GM12878 (cell line): ENCODE results near the gene SLC19A1. TPM values are rescaled to one million over a fixed set of nuclear protein-coding genes. Genes with fewer than 3 reads are reported as not detected.

Experiments
- ATAC-seq: fragments of 200-7000 bp; cut with Tn5 transposase; 3 replicates; pipeline ENCODE4 v1.9.1; 2020; ENCODE audit warnings: mild to moderate bottlenecking, moderate library complexity
- BruUV-seq: library from RNA; stranded (reverse); fragments of 400-500 nt; replicated peaks from 2 replicates; lab custom pipeline; 2021; lab: Mats Ljungman, UMichigan
- CTCF ChIA-PET: fragments of 300-600 bp; sonication (Branson Sonifier 250); formaldehyde crosslinking; extraction: SDS; loops from one replicate; lab custom pipeline; 2021; ENCODE audit warnings: inconsistent platforms; lab: Yijun Ruan, JAX
- POLR2A ChIA-PET: fragments of 350-600 bp; formaldehyde crosslinking; extraction: SDS; loops from one replicate; lab custom pipeline; 2021; ENCODE audit warnings: inconsistent platforms; lab: Charles Lee
- RAD21 ChIA-PET: fragments of 300-600 bp; sonication (Branson Sonifier 250); formaldehyde crosslinking; loops from one replicate; lab custom pipeline; 2023; ENCODE audit warnings: antibody characterized with exemption; ENCODE audit not compliant: unreplicated experiment; lab: Charles Lee
- SMC1A ChIA-PET: fragments of 300-600 bp; sonication (Branson Sonifier 250); formaldehyde crosslinking; loops from one replicate; lab custom pipeline; 2023; ENCODE audit not compliant: unreplicated experiment, uncharacterized antibody; lab: Charles Lee
- DNase-seq: peaks from one replicate; pipeline ENCODE4 v3.0.0-alpha.2; 2011; ENCODE audit warnings: low read depth, low spot score
- FAIRE-seq: peaks from 3 replicates; lab custom pipeline; 2011; peaks lifted over from hg19 to GRCh38; lab: Jason Lieb, UNC
- H2AFZ ChIP-seq: 2 replicates; pipeline ENCODE4 v1.6.0; 2011; ENCODE audit warnings: low read depth, low read length, control low read depth; ENCODE audit not compliant: control insufficient read depth
- H3K27ac ChIP-seq: 2 replicates; pipeline ENCODE4 v1.5.1; 2011; ENCODE audit warnings: control low read depth; ENCODE audit not compliant: control insufficient read depth, insufficient read depth
- H3K27me3 ChIP-seq, 2 experiments: replicated peaks in 1 of 2; 2 replicates each; pipeline versions ENCODE4 v1.6.0 to v1.6.1; 2011; ENCODE audit warnings: low read length in 1 of 2; ENCODE audit not compliant: control insufficient read depth in 2 of 2, insufficient read depth in 2 of 2
- H3K36me3 ChIP-seq, 2 experiments: 2 replicates each; pipeline ENCODE4 v1.5.1; 2011; ENCODE audit warnings: low read length in 1 of 2; ENCODE audit not compliant: control insufficient read depth in 2 of 2, insufficient read depth in 2 of 2
- H3K4me1 ChIP-seq: 2 replicates; pipeline ENCODE4 v1.6.1; 2011; ENCODE audit warnings: mild to moderate bottlenecking, low read length, moderate library complexity, mixed read lengths; ENCODE audit not compliant: control insufficient read depth, insufficient read depth
- H3K4me2 ChIP-seq: 2 replicates; pipeline ENCODE4 v1.6.0; 2011; ENCODE audit warnings: control low read depth; ENCODE audit not compliant: control insufficient read depth, insufficient read depth
- H3K4me3 ChIP-seq: fragments of 200-600 bp; sonication (generic); 2 replicates; pipeline ENCODE4 v1.5.1; 2016
- H3K79me2 ChIP-seq: 2 replicates; pipeline ENCODE4 v1.6.0; 2011; ENCODE audit warnings: low read length; ENCODE audit not compliant: control insufficient read depth, insufficient read depth
- H3K9ac ChIP-seq: 2 replicates; pipeline ENCODE4 v1.8.0; 2011; ENCODE audit warnings: low read length, control low read depth, mixed read lengths; ENCODE audit not compliant: control insufficient read depth, insufficient read depth
- H3K9me3 ChIP-seq: replicated peaks from 3 replicates; pipeline ENCODE4 v1.5.1; 2011; ENCODE audit warnings: mild to moderate bottlenecking, low read length; ENCODE audit not compliant: control insufficient read depth, insufficient read depth
- H4K20me1 ChIP-seq: 2 replicates; pipeline ENCODE4 v1.6.0; 2011; ENCODE audit not compliant: control insufficient read depth, insufficient read depth
- ATF7 ChIP-seq: fragments of 450-650 bp; IDR thresholded peaks from 2 replicates; pipeline ENCODE4 v1.6.1; 2016; ENCODE audit warnings: low read depth, mild to moderate bottlenecking
- CHD4 ChIP-seq: fragments of 200-600 bp; sonication (generic); IDR thresholded peaks from 2 replicates; pipeline ENCODE4 v1.6.1; 2016; ENCODE audit warnings: mild to moderate bottlenecking
- CREB1 ChIP-seq: IDR thresholded peaks from 2 replicates; pipeline ENCODE4 v1.6.1; 2012; ENCODE audit warnings: low read depth, mild to moderate bottlenecking, inconsistent platforms
- EP300 ChIP-seq, 2 experiments: fragments of 150-350 bp in 1 of 2; IDR thresholded peaks; 2 replicates each; pipeline ENCODE4 v1.6.1; 2011 to 2012; ENCODE audit warnings: low read depth in 2 of 2, low read length in 2 of 2, borderline replicate concordance in 1 of 2, improper control_type of control experiment in 1 of 2, inconsistent platforms in 1 of 2; ENCODE audit not compliant: control insufficient read depth in 1 of 2
- EZH2 ChIP-seq: IDR thresholded peaks from 2 replicates; pipeline ENCODE4 v1.6.1; 2012; ENCODE audit warnings: low read depth, mild to moderate bottlenecking, control low read depth, inconsistent platforms, low read length, borderline replicate concordance; ENCODE audit not compliant: control insufficient read depth
- HDAC6 ChIP-seq: fragments of 200-600 bp; sonication (generic); IDR thresholded peaks from one replicate; pipeline ENCODE4 v1.8.0; 2017; ENCODE audit warnings: antibody characterized with exemption; ENCODE audit not compliant: unreplicated experiment
- MAX ChIP-seq: IDR thresholded peaks from 2 replicates; pipeline ENCODE4 v1.6.1; 2012; ENCODE audit warnings: low read depth, low read length, improper control_type of control experiment
- MXI1 ChIP-seq: fragments of 150-350 bp; IDR thresholded peaks from 2 replicates; pipeline ENCODE4 v1.6.1; 2011; ENCODE audit warnings: low read depth, mild to moderate bottlenecking, inconsistent platforms, low read length, improper control_type of control experiment
- NBN ChIP-seq: fragments of 450-650 bp; IDR thresholded peaks from 2 replicates; pipeline ENCODE4 v1.6.1; 2016
- NR2C1 ChIP-seq: fragments of 450-650 bp; IDR thresholded peaks from 2 replicates; pipeline ENCODE4 v1.6.1; 2017; ENCODE audit warnings: antibody characterized with exemption, mild to moderate bottlenecking, moderate library complexity
- RCOR1 ChIP-seq: conservative IDR thresholded peaks from 2 replicates; pipeline ENCODE4 v1.6.1; 2012; ENCODE audit warnings: low read depth, low read length, improper control_type of control experiment
- SMARCA5 ChIP-seq: fragments of 450-650 bp; IDR thresholded peaks from 2 replicates; pipeline ENCODE4 v1.6.1; 2017; ENCODE audit warnings: mild to moderate bottlenecking
- SPI1 ChIP-seq: IDR thresholded peaks from 2 replicates; pipeline ENCODE4 v1.6.1; 2011; ENCODE audit warnings: low read depth, mild to moderate bottlenecking, low read length, moderate library complexity, borderline replicate concordance; ENCODE audit not compliant: insufficient read depth
- SUZ12 ChIP-seq: fragments of 200-600 bp; sonication (generic); IDR thresholded peaks from one replicate; pipeline ENCODE4 v1.6.1; 2018; ENCODE audit warnings: antibody characterized with exemption, mild to moderate bottlenecking; ENCODE audit not compliant: unreplicated experiment
- WGBS: methylation state at CpG from one replicate; pipeline ENCODE4 v1.1.6; 2016; ENCODE audit warnings: low lambda C conversion rate; ENCODE audit not compliant: insufficient replicate concordance, insufficient coverage; ENCODE audit errors: missing lambda C conversion rate; 5-methylcytosine and 5-hydroxymethylcytosine counted together
- in situ Hi-C: fragments of 300-500 bp; cut with MboI; formaldehyde crosslinking; loops from 9 replicates; pipeline ENCODE4 v1.14.3; 2018; ENCODE audit warnings: mixed read lengths
- intact Hi-C: fragments of 100-400 bp; cut with micrococcal nuclease; formaldehyde crosslinking; loops from one replicate; pipeline ENCODE4 v1.14.2; 2022; ENCODE audit not compliant: unreplicated experiment
- polyA plus RNA-seq, 11 experiments: library from polyadenylated mRNA; depleted of rRNA in 4 of 11; unstranded in 6 of 11; stranded (reverse) in 5 of 11; fragments of >200 nt; fragmentation: Nextera tagmentation in 4 of 11; fragmentation: Illumina TruSeq in 1 of 11; extraction: Ambion mirVana in 4 of 11; extraction: Trizol in 1 of 11; gene quantifications; 1 replicate in 1 of 11; 2 replicates in 10 of 11; pipeline versions ENCODE4 v1.2.1 to v1.2.3, GENCODE V29; 2011 to 2016; ENCODE audit warnings: inconsistent platforms in 2 of 11, missing spikeins in 2 of 11, low read depth in 1 of 11
- total RNA-seq, 4 experiments: library from RNA; depleted of rRNA in 3 of 4; stranded (reverse); fragments of >200 nt in 3 of 4; fragmentation: Illumina TruSeq in 1 of 4; extraction: Trizol in 1 of 4; gene quantifications; 2 replicates each; pipeline versions ENCODE4 v1.2.1 to v1.2.3, GENCODE V29; 2013 to 2021
- TF ChIP-seq, protein P1 (sequence below): fragments of 450-650 bp; conservative IDR thresholded peaks from 2 replicates; pipeline ENCODE4 v1.6.1; 2017; ENCODE audit warnings: mild to moderate bottlenecking, moderate library complexity
- TF ChIP-seq, protein P2 (sequence below): fragments of 450-650 bp; IDR thresholded peaks from 2 replicates; pipeline ENCODE4 v1.6.1; 2016; ENCODE audit warnings: mild to moderate bottlenecking
- TF ChIP-seq, protein P3 (sequence below): fragments of 450-650 bp; IDR thresholded peaks from 2 replicates; pipeline ENCODE4 v1.6.1; 2017; ENCODE audit warnings: low read depth, mild to moderate bottlenecking, moderate library complexity

The SLC19A1 gene
- total and polyA plus RNA-seq, 10 of the 15 experiments (the other 5 are each of a cell fraction or from before 2014, with no cell fraction given) = 0.42 to 49.7 (median 12.2) TPM

GRCh38 chr21:45591619-45592207, 49.5 kb upstream of the SLC19A1 start:
- Histone ChIP-seq H3K4me3 (no peak overlapping the region), H3K9ac (no peak overlapping the region), H3K27me3 (no peaks in the 10 kb centered on the region), H3K9me3 (peaks cover 2% of the 10 kb centered on the region; the same call in 2 of the 3 replicates), H3K79me2 (peaks cover 14% of the 10 kb centered on the region), H3K4me2 (peak overlapping the region; percentile 73), H3K27ac (peak overlapping the region; percentile 46; the same call in 1 of the 2 replicates), H3K4me1 (peaks cover 20% of the 10 kb centered on the region), H2AFZ (peak overlapping the region; percentile 9), H3K36me3 (no peaks in the 10 kb centered on the region; a peak in 1 of 4 replicates), H4K20me1 (no peaks in the 10 kb centered on the region)
- ChIA-PET CTCF (interaction anchor here (0.6 to 1.7 kb wide), 5 partner anchors 24 to 226 kb away, joined by 3 to 28 read pairs (median 3); no protein-coding TSS in a partner anchor), POLR2A (interaction anchor here (0.6 to 1.5 kb wide), 4 partner anchors 26 to 49 kb away, joined by 3 to 15 read pairs (median 3); no protein-coding TSS in a partner anchor), SMC1A (interaction anchor here (1.0 to 1.5 kb wide), 9 partner anchors 16 to 64 kb away, joined by 3 to 22 read pairs (median 4); no protein-coding TSS in a partner anchor), RAD21 (interaction anchor here (0.6 to 2.4 kb wide), 13 partner anchors 8 to 144 kb away, joined by 3 to 25 read pairs (median 3); no protein-coding TSS in a partner anchor)
- ATAC-seq (no peak), DNase-seq (no peak), FAIRE-seq (peak; percentile 70)
- intact Hi-C loops (loop anchor here (1.0 to 5.0 kb wide), 3 partner anchors 35 to 304 kb away; partner anchors contain the start of gene POFUT2), in situ Hi-C loops (no loop called here)
- WGBS = 61% methylated on average over 9 of the region's 9 CpGs
- BruUV-seq = TSS peak; percentile 70
- no peak for TF ChIP-seq CREB1
- no peak for TF ChIP-seq ATF7
- TF ChIP-seq, protein P1, sequence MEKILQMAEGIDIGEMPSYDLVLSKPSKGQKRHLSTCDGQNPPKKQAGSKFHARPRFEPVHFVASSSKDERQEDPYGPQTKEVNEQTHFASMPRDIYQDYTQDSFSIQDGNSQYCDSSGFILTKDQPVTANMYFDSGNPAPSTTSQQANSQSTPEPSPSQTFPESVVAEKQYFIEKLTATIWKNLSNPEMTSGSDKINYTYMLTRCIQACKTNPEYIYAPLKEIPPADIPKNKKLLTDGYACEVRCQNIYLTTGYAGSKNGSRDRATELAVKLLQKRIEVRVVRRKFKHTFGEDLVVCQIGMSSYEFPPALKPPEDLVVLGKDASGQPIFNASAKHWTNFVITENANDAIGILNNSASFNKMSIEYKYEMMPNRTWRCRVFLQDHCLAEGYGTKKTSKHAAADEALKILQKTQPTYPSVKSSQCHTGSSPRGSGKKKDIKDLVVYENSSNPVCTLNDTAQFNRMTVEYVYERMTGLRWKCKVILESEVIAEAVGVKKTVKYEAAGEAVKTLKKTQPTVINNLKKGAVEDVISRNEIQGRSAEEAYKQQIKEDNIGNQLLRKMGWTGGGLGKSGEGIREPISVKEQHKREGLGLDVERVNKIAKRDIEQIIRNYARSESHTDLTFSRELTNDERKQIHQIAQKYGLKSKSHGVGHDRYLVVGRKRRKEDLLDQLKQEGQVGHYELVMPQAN = 0 out of 2 replicates have a peak, but pooled peaks have one; percentile 11
- peak; percentile 53; the same call in 1 of the 2 replicates for TF ChIP-seq CHD4
- TF ChIP-seq EP300 (IDR thresholded peaks at IDR 0.05; ENCODE audit: borderline replicate concordance in 1 of 2, control insufficient read depth in 1 of 2, low read depth in 2 of 2, low read length in 2 of 2) = peak in 1 of 2 experiments; percentile 20; a peak in 1 of 4 replicates
- no peak for TF ChIP-seq HDAC6
- TF ChIP-seq NR2C1 = no peak
- 0 out of 2 replicates have a peak, but pooled peaks have one; percentile 4 for TF ChIP-seq MAX
- TF ChIP-seq SUZ12 = no peak
- TF ChIP-seq, protein P2, sequence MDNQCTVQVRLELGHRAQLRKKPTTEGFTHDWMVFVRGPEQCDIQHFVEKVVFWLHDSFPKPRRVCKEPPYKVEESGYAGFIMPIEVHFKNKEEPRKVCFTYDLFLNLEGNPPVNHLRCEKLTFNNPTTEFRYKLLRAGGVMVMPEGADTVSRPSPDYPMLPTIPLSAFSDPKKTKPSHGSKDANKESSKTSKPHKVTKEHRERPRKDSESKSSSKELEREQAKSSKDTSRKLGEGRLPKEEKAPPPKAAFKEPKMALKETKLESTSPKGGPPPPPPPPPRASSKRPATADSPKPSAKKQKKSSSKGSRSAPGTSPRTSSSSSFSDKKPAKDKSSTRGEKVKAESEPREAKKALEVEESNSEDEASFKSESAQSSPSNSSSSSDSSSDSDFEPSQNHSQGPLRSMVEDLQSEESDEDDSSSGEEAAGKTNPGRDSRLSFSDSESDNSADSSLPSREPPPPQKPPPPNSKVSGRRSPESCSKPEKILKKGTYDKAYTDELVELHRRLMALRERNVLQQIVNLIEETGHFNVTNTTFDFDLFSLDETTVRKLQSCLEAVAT = peak; percentile 91
- TF ChIP-seq SMARCA5 = 0 out of 2 replicates have a peak, but pooled peaks have one; percentile 68
- peak; percentile 93 for TF ChIP-seq NBN
- TF ChIP-seq, protein P3, sequence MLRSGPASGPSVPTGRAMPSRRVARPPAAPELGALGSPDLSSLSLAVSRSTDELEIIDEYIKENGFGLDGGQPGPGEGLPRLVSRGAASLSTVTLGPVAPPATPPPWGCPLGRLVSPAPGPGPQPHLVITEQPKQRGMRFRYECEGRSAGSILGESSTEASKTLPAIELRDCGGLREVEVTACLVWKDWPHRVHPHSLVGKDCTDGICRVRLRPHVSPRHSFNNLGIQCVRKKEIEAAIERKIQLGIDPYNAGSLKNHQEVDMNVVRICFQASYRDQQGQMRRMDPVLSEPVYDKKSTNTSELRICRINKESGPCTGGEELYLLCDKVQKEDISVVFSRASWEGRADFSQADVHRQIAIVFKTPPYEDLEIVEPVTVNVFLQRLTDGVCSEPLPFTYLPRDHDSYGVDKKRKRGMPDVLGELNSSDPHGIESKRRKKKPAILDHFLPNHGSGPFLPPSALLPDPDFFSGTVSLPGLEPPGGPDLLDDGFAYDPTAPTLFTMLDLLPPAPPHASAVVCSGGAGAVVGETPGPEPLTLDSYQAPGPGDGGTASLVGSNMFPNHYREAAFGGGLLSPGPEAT = peak; percentile 72
- 0 out of 2 replicates have a peak, but pooled peaks have one; percentile 5 for TF ChIP-seq RCOR1
- no peak for TF ChIP-seq EZH2
- peak; percentile 68; the same call in 1 of the 2 replicates for TF ChIP-seq SPI1
- peak; percentile 1; the same call in 1 of the 2 replicates for TF ChIP-seq MXI1
